ENCODE results near the gene BRMS1. TPM values are rescaled to one million over a fixed set of nuclear protein-coding genes. Genes with fewer than 3 reads are reported as not detected.
A peak's percentile ranks its signal among the peaks of the same experiment; 100 is the strongest.

Gene BRMS1
- total and polyA plus RNA-seq, 2 experiments from 2014 or later: 39.7 to 48.6 TPM

DNA sequence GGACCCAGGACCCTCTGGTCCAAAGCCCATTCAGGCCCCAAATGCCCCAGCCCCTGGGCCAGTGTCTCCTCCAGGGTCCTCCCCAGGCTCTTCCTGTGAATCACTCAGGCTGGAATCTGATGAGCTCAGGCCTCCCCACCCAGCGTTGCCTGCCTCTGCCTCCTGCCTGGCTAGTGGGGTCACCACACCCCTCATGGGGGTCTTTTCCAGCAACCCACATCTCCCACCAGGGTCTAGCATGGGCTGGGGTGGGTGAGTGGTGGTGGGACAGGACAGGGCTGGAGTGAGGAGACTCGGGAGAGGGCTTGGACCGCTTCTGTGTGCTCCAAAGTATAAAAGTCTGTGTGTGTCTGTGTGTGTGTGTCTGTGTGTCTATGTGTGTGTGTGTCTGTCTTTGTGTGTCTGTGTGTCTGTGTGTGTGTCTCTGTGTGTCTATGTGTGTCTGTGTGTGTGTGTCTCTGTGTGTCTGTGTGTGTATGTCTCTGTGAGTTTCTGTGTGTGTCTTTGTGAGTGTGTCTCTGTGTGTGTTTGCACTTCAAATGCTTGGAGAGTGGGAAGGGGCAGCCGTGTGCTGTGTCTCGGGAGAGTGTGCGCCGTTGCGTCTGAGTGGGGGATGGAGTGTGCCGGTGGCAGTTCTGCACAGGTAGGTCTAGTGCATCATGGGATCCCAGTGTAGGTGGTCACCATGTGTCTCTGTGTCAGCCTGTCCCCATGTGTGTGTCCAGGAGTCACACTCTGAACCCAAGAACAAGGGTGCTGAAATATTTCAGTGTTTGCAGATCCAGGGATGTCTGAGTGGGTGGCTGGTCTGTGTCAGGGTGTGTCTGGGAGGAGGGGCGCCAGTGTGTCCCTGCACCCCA, 17.5 kb downstream of the BRMS1 start:
- Histone ChIP-seq H3K36me3 (replicated peaks; ENCODE audit: insufficient read depth, low read depth) (no peaks in the 10 kb centered on the region), H4K20me1 (ENCODE audit: insufficient read depth, poor library complexity, severe bottlenecking) (no peaks in the 10 kb centered on the region), H3K4me1 (ENCODE audit: insufficient read depth) (peaks cover 46% of the 10 kb centered on the region), H3K4me3 (no peak overlapping the region), H3K79me2 (no peaks in the 10 kb centered on the region), H3K9me3 (ENCODE audit: low read depth) (no peaks in the 10 kb centered on the region), H3K27ac (peak overlapping the region; percentile 94), H3K9me2 (replicated peaks; ENCODE audit: insufficient read depth) (no peaks in the 10 kb centered on the region), H3K4me2 (peak overlapping the region; percentile 53), H2AFZ (no peak overlapping the region), H3K27me3 (no peaks in the 10 kb centered on the region)
- peak; percentile 56 for DNase-seq (ENCODE audit: low spot score)
- TF ChIP-seq, protein P1, sequence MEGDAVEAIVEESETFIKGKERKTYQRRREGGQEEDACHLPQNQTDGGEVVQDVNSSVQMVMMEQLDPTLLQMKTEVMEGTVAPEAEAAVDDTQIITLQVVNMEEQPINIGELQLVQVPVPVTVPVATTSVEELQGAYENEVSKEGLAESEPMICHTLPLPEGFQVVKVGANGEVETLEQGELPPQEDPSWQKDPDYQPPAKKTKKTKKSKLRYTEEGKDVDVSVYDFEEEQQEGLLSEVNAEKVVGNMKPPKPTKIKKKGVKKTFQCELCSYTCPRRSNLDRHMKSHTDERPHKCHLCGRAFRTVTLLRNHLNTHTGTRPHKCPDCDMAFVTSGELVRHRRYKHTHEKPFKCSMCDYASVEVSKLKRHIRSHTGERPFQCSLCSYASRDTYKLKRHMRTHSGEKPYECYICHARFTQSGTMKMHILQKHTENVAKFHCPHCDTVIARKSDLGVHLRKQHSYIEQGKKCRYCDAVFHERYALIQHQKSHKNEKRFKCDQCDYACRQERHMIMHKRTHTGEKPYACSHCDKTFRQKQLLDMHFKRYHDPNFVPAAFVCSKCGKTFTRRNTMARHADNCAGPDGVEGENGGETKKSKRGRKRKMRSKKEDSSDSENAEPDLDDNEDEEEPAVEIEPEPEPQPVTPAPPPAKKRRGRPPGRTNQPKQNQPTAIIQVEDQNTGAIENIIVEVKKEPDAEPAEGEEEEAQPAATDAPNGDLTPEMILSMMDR (IDR thresholded peaks at IDR 0.05; ENCODE audit: poor library complexity): no peak
- TF ChIP-seq EZH2 (IDR thresholded peaks at IDR 0.05; ENCODE audit: borderline replicate concordance) (no peak), EZH2phosphoT487 (IDR thresholded peaks at IDR 0.05; ENCODE audit: low read depth, severe bottlenecking, unreplicated experiment) (no peak)
- WGBS (ENCODE audit: low lambda C conversion rate, missing lambda C conversion rate): 81% methylated on average over 10 of the region's 10 CpGs

DNA sequence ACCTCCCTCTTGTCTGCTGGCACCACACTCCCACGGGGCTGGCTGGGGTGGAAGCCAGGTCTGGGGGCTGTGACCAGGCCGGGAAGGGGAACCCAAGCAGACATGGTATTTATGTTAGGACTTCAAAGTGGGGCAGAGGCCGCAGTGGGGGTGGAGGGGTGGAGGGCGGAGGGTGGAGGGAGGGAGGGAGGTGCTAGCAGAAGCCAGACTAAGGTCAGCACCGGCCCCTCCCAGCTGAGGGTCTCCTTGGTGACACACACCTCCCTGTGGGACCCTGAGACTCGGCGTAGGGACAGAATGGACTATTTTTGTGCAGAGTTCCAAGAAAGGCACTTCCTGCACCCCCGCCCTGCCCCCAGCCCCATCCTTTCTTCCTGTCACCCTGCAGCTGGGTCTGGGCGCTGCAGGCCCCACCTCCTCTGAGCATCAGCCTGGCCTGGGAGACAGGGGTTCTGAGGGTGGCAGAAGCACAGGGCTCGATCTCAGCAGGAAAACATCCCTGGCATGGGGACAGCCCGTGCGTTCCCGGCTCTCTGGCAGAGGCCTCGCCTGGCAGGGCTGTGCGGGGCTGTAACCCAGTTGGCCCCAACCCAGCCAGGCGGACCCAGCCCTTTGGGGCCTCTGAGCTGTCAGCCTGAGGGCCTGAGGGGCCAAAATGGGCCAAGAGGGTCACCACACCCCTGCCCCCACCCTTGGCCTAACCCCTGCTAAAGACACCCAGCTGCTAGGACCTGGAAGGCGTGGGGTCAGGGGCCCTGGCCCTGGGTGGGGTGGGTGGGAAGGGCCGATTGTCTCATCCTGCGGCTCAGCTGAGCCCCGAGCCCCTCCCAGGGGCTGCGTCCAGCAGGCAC, 18.4 kb downstream of the BRMS1 start:
- Histone ChIP-seq H3K4me2 (peak overlapping the region; percentile 53), H3K79me2 (no peaks in the 10 kb centered on the region), H3K27ac (peak overlapping the region; percentile 94), H2AFZ (no peak overlapping the region), H3K4me3 (no peak overlapping the region), H3K9me2 (replicated peaks; ENCODE audit: insufficient read depth) (no peaks in the 10 kb centered on the region), H4K20me1 (ENCODE audit: insufficient read depth, poor library complexity, severe bottlenecking) (no peaks in the 10 kb centered on the region), H3K36me3 (replicated peaks; ENCODE audit: insufficient read depth, low read depth) (no peaks in the 10 kb centered on the region), H3K27me3 (no peaks in the 10 kb centered on the region), H3K4me1 (ENCODE audit: insufficient read depth) (peaks cover 46% of the 10 kb centered on the region), H3K9me3 (ENCODE audit: low read depth) (no peaks in the 10 kb centered on the region)
- peak; percentile 56 for DNase-seq (ENCODE audit: low spot score)
- no peak for TF ChIP-seq EZH2 (IDR thresholded peaks at IDR 0.05; ENCODE audit: borderline replicate concordance)
- TF ChIP-seq, protein P1 (IDR thresholded peaks at IDR 0.05; ENCODE audit: poor library complexity): no peak
- no peak for TF ChIP-seq EZH2phosphoT487 (IDR thresholded peaks at IDR 0.05; ENCODE audit: low read depth, severe bottlenecking, unreplicated experiment)
- 38% methylated on average over 14 of the region's 21 CpGs for WGBS (ENCODE audit: low lambda C conversion rate, missing lambda C conversion rate)

DNA sequence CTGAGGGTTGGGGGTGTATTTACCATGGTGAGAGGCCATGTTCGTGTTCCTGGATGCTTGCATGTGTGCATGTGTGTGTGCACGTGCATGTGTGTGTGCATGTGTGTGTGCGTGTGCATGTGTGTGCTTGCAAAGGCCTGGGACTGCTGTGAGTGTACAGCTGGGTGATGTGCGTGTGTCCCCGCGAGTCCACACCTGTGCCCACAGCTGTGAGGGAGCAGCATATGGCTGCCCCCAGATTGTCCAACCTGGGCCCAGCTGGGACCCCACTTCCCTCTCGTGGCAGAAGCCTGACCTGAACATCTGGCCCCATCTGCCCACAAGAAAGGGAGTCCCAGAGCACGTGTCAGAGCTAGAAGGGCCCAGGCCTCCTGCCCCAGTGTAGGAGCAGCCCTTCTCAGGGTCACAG, 19.6 kb downstream of the BRMS1 start:
- no peaks in the 10 kb centered on the region for H3K36me3 ChIP-seq (replicated peaks; ENCODE audit: insufficient read depth, low read depth)
- H3K4me2 ChIP-seq: no peak overlapping the region
- DNase-seq (ENCODE audit: low spot score): no peak
- no peaks in the 10 kb centered on the region for H4K20me1 ChIP-seq (ENCODE audit: insufficient read depth, poor library complexity, severe bottlenecking)
- peaks cover 46% of the 10 kb centered on the region for H3K4me1 ChIP-seq (ENCODE audit: insufficient read depth)
- no peak overlapping the region for H2AFZ ChIP-seq
- no peaks in the 10 kb centered on the region for H3K27me3 ChIP-seq
- TF ChIP-seq EZH2 (IDR thresholded peaks at IDR 0.05; ENCODE audit: borderline replicate concordance) (no peak), EZH2phosphoT487 (IDR thresholded peaks at IDR 0.05; ENCODE audit: low read depth, severe bottlenecking, unreplicated experiment) (no peak)
- TF ChIP-seq, protein P1 (IDR thresholded peaks at IDR 0.05; ENCODE audit: poor library complexity): no peak
- H3K4me3 ChIP-seq: no peak overlapping the region
- no peaks in the 10 kb centered on the region for H3K9me2 ChIP-seq (replicated peaks; ENCODE audit: insufficient read depth)
- H3K79me2 ChIP-seq: no peaks in the 10 kb centered on the region
- WGBS (ENCODE audit: low lambda C conversion rate, missing lambda C conversion rate): 85% methylated on average over 8 of the region's 8 CpGs
- peak overlapping the region; percentile 94 for H3K27ac ChIP-seq
- H3K9me3 ChIP-seq (ENCODE audit: low read depth): no peaks in the 10 kb centered on the region
